Endothelial cell (in vitro differentiated cells): ENCODE results near the gene CCDC43. TPM values are rescaled to one million over a fixed set of nuclear protein-coding genes. Genes with fewer than 3 reads are reported as not detected.
"Not testable (repeated sequence)": the region's sequence is repeated elsewhere in the genome, so short reads cannot be mapped to it uniquely, and the experiment has no call there.

Experiments used
- DNase-seq: peaks from one replicate; pipeline ENCODE4 v3.0.0; 2021; ENCODE audit warnings: low spot score
- H3K27ac Mint-ChIP-seq: one replicate; pipeline ENCODE4 v1.8.0; 2021; ENCODE audit warnings: mixed read lengths, inconsistent platforms; ENCODE audit not compliant: unreplicated experiment
- H3K27me3 Mint-ChIP-seq: one replicate; pipeline ENCODE4 v1.8.0; 2021; ENCODE audit warnings: mild to moderate bottlenecking, moderate library complexity, mixed read lengths, inconsistent platforms; ENCODE audit not compliant: unreplicated experiment
- H3K36me3 Mint-ChIP-seq: one replicate; pipeline ENCODE4 v1.8.0; 2021; ENCODE audit warnings: mild to moderate bottlenecking, low read depth, mixed read lengths, inconsistent platforms; ENCODE audit not compliant: unreplicated experiment
- H3K4me1 Mint-ChIP-seq: one replicate; pipeline ENCODE4 v1.8.0; 2021; ENCODE audit warnings: mild to moderate bottlenecking, mixed read lengths, inconsistent platforms; ENCODE audit not compliant: unreplicated experiment
- H3K4me3 Mint-ChIP-seq: one replicate; pipeline ENCODE4 v1.8.0; 2021; ENCODE audit warnings: mild to moderate bottlenecking, mixed read lengths, inconsistent platforms; ENCODE audit not compliant: unreplicated experiment
- H3K9me3 Mint-ChIP-seq: one replicate; pipeline ENCODE4 v1.8.0; 2021; ENCODE audit warnings: mixed read lengths, inconsistent platforms; ENCODE audit not compliant: unreplicated experiment
- total RNA-seq: library from RNA; stranded (reverse); fragmentation: NEBNext Ultra II Directional; extraction: Animal tissue kit (Norgen Biotek cat#: 25700); gene quantifications from one replicate; pipeline ENCODE4 v1.2.1, GENCODE V29; 2021; ENCODE audit not compliant: unreplicated experiment
- TF ChIP-seq, protein P1 (sequence below): fragments of 200-600 bp; sonication (generic); IDR thresholded peaks from one replicate; pipeline ENCODE4 v1.5.0; 2021; ENCODE audit warnings: antibody characterized with exemption; ENCODE audit not compliant: unreplicated experiment

CCDC43 gene
- total RNA-seq, 1 donor from 2014 or later = 26.1 TPM

DNA sequence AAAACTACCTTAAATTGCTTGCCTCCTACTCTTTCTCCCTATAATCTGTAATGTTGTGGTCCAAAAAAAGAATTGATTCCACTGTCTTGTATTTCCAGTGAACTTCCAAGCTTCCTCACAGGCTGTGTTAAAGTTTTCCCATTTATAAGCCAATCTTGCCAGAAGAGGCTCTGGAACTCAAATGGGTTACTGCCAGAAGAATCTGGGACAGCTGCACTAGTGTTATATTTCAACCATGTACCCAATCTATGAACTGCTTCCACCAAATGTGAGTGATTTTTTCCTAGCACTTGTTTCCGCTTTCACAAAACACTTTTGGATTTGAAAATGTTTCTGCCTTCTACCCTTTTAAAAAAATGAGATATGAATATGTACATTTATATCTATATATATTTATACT, 1.8 kb downstream of the CCDC43 start:
- Mint-ChIP-seq H3K27ac (no peak overlapping the region), H3K9me3 (no peaks in the 10 kb centered on the region), H3K36me3 (peaks cover 13% of the 10 kb centered on the region), H3K27me3 (peaks cover 3% of the 10 kb centered on the region), H3K4me3 (peak overlapping the region; percentile 34), H3K4me1 (peaks cover 14% of the 10 kb centered on the region)
- no peak for DNase-seq
- TF ChIP-seq, protein P1, sequence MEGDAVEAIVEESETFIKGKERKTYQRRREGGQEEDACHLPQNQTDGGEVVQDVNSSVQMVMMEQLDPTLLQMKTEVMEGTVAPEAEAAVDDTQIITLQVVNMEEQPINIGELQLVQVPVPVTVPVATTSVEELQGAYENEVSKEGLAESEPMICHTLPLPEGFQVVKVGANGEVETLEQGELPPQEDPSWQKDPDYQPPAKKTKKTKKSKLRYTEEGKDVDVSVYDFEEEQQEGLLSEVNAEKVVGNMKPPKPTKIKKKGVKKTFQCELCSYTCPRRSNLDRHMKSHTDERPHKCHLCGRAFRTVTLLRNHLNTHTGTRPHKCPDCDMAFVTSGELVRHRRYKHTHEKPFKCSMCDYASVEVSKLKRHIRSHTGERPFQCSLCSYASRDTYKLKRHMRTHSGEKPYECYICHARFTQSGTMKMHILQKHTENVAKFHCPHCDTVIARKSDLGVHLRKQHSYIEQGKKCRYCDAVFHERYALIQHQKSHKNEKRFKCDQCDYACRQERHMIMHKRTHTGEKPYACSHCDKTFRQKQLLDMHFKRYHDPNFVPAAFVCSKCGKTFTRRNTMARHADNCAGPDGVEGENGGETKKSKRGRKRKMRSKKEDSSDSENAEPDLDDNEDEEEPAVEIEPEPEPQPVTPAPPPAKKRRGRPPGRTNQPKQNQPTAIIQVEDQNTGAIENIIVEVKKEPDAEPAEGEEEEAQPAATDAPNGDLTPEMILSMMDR = no peak

DNA sequence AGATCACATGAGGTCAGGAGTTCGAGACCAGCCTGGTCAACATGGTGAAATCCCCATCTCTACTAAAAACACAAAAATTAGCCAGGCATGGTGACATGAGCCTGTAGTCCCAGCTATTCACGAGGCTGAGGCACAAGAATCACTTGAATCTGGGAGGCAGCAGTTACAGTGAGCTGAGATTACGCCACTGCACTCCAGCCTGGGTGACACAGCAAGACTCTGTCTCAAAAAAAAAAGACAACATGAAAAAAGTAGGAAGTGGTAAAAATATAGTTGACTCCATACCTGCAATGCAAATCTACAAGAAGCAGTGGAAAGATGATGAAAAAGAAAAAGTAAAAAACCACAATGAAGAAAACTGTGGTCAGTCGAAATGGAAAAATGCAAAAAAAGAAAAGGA, 6.3 kb downstream of the CCDC43 start:
- not testable (repeated sequence) for H3K4me1 Mint-ChIP-seq, H3K4me3 Mint-ChIP-seq, H3K27me3 Mint-ChIP-seq, H3K9me3 Mint-ChIP-seq, H3K27ac Mint-ChIP-seq, DNase-seq
- peaks cover 13% of the 10 kb centered on the region for H3K36me3 Mint-ChIP-seq

DNA sequence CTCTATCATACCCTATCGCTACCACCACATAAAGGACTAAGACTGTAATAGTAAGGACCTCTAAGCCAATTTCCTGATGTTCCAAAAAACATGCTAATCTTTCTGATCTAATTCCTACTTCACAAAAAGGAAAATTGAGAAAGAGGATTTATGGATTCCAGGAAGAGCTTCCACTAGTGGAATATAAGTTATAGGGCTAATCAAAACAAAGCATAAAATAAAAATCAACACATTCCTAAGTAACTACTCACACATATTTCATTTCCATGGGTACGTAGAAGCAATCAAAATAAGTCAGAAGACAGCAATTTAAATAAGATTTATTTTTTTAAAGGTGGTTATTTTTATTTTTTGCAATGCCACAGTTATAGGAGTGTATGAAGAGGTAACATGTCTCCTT, 12.4 kb downstream of the CCDC43 start:
- TF ChIP-seq, protein P1 = no peak
- Mint-ChIP-seq H3K4me3 (no peak overlapping the region), H3K9me3 (no peaks in the 10 kb centered on the region), H3K27me3 (no peaks in the 10 kb centered on the region), H3K27ac (no peak overlapping the region), H3K4me1 (no peaks in the 10 kb centered on the region), H3K36me3 (peaks cover 3% of the 10 kb centered on the region)
- DNase-seq = no peak

DNA sequence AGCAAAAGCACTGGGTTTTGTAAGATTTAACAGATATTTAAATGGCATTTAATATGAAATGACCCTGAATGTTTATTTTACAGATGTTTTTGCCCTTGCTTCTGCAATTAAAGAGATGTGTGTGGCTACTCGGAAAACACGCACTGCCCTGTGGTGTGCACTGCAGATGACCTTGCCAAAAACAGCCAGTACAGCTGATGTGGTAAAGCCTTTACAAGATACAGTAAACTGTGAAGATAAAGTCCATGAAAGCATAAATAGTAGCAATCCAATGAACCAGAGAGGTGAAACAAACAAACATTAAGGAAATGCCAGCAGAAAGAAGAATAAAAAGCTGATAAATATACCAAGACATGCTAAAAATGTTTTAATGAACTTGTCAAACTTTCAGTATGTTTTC, 15.7 kb downstream of the CCDC43 start:
- peaks cover 3% of the 10 kb centered on the region for H3K36me3 Mint-ChIP-seq

DNA sequence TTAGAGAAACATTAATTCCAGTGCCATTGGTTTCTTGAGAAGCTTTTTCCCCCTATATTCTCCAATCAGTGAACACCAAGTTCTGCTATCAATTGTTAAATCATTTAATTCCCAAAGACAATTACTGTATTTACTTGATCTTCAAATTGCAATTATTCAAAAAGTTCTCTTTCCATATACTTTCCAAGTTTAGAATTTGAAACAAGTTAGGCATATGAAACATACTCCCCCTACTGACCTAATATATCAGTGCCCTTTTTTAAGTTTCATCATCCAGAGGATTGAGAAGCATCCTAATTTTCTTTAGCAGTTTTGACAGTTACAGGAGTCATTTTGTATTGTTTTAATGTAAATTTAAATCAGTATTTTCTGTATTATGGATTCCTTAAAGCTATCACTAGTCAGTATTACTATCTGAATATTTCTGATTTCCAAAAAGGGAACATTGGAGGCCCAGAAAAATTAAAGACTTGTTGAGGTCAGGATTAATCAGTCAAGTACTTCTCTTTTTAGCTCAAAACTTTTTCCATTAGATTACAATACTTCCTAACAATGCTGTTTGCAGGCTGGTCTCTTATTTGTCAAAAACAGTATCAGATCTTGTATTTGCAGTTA, 17.0 kb downstream of the CCDC43 start:
- no peak for DNase-seq
- H3K9me3 Mint-ChIP-seq = no peaks in the 10 kb centered on the region
- TF ChIP-seq, protein P1 = peak; percentile 80
- no peaks in the 10 kb centered on the region for H3K36me3 Mint-ChIP-seq
- H3K27me3 Mint-ChIP-seq = no peaks in the 10 kb centered on the region
- H3K4me1 Mint-ChIP-seq = no peaks in the 10 kb centered on the region
- no peak overlapping the region for H3K4me3 Mint-ChIP-seq
- no peak overlapping the region for H3K27ac Mint-ChIP-seq

More for the DNA sequence above, 15.7 kb downstream of the CCDC43 start:
- Mint-ChIP-seq H3K4me1 (no peaks in the 10 kb centered on the region), H3K4me3 (no peak overlapping the region), H3K27me3 (no peaks in the 10 kb centered on the region), H3K27ac (no peak overlapping the region), H3K9me3 (no peaks in the 10 kb centered on the region)
- DNase-seq = no peak
- TF ChIP-seq, protein P1 = no peak
